IMR-90 (cell line): Measurements from ENCODE around the gene RFX4. TPM values are rescaled to one million over a fixed set of nuclear protein-coding genes. Genes with fewer than 3 reads are reported as not detected.

Source experiments
- ATAC-seq: fragments of 200-7000 bp; cut with Tn5 transposase; 2 replicates; pipeline ENCODE4 v1.9.1; 2020; ENCODE audit warnings: low read depth, mild to moderate bottlenecking, moderate library complexity
- BruUV-seq: library from RNA; stranded (reverse); fragments of 400-500 nt; replicated peaks from 2 replicates; lab custom pipeline; 2021; lab: Mats Ljungman, UMichigan
- CTCF ChIA-PET: fragments of 300-600 bp; formaldehyde crosslinking; extraction: SDS; loops from one replicate; lab custom pipeline; 2021; ENCODE audit warnings: antibody characterized with exemption; lab: Yijun Ruan, JAX
- POLR2A ChIA-PET: fragments of 300-600 bp; sonication (Branson Sonifier 250); formaldehyde crosslinking; loops from one replicate; lab custom pipeline; 2022; ENCODE audit warnings: antibody characterized with exemption; ENCODE audit not compliant: unreplicated experiment; lab: Charles Lee
- DNase-seq: peaks from one replicate; pipeline ENCODE4 v3.0.0; 2013
- H2AFZ ChIP-seq: replicated peaks from 2 replicates; pipeline ENCODE3; 2013; ENCODE audit warnings: low read length, mild to moderate bottlenecking; ENCODE audit not compliant: poor library complexity
- H2AK5ac ChIP-seq: 2 replicates; pipeline ENCODE4 v1.6.1; 2013; ENCODE audit warnings: low read depth, low read length, inconsistent platforms
- H2AK9ac ChIP-seq: replicated peaks from 2 replicates; pipeline ENCODE3; 2013; ENCODE audit warnings: mild to moderate bottlenecking, low read depth, low read length, moderate library complexity; ENCODE audit not compliant: poor library complexity
- H2BK120ac ChIP-seq: 2 replicates; pipeline ENCODE4 v1.6.1; 2013; ENCODE audit warnings: low read depth, low read length, inconsistent platforms
- H2BK15ac ChIP-seq: 3 replicates; pipeline ENCODE4 v1.6.1; 2013; ENCODE audit warnings: low read depth, low read length, inconsistent platforms
- H2BK20ac ChIP-seq: 2 replicates; pipeline ENCODE4 v1.6.1; 2013; ENCODE audit warnings: low read depth, mild to moderate bottlenecking, inconsistent platforms, low read length, moderate library complexity
- H2BK5ac ChIP-seq: 2 replicates; pipeline ENCODE4 v1.6.1; 2013; ENCODE audit warnings: mild to moderate bottlenecking, low read depth, low read length, inconsistent platforms; ENCODE audit not compliant: poor library complexity, severe bottlenecking
- H3K14ac ChIP-seq: replicated peaks from 2 replicates; pipeline ENCODE4 v1.6.1; 2013; ENCODE audit warnings: low read depth, low read length, inconsistent platforms
- H3K18ac ChIP-seq: 2 replicates; pipeline ENCODE4 v1.6.1; 2013; ENCODE audit warnings: low read depth, low read length, control low read depth
- H3K23ac ChIP-seq: 2 replicates; pipeline ENCODE4 v1.6.1; 2013; ENCODE audit warnings: low read depth, low read length, inconsistent platforms
- H3K27ac ChIP-seq: 2 replicates; pipeline ENCODE4 v1.5.1; 2013; ENCODE audit warnings: mild to moderate bottlenecking, control low read depth, low read length; ENCODE audit not compliant: insufficient read depth
- H3K27me3 ChIP-seq: 2 replicates; pipeline ENCODE4 v1.6.1; 2013; ENCODE audit warnings: low read length; ENCODE audit not compliant: control insufficient read depth, insufficient read depth
- H3K36me3 ChIP-seq: 2 replicates; pipeline ENCODE4 v1.6.1; 2013; ENCODE audit warnings: low read length, mixed read lengths; ENCODE audit not compliant: control insufficient read depth, insufficient read depth
- H3K4ac ChIP-seq: 2 replicates; pipeline ENCODE4 v1.6.1; 2013; ENCODE audit warnings: low read depth, low read length, inconsistent platforms
- H3K4me1 ChIP-seq: 2 replicates; pipeline ENCODE4 v1.6.1; 2013; ENCODE audit warnings: low read length, mixed read lengths; ENCODE audit not compliant: control insufficient read depth, insufficient read depth
- H3K4me2 ChIP-seq: 2 replicates; pipeline ENCODE4 v1.6.1; 2013; ENCODE audit warnings: low read depth, mild to moderate bottlenecking, control low read depth, low read length, moderate library complexity
- H3K4me3 ChIP-seq: 2 replicates; pipeline ENCODE4 v1.5.1; 2013; ENCODE audit warnings: low read depth, mild to moderate bottlenecking, control low read depth, low read length, moderate library complexity; ENCODE audit not compliant: insufficient read depth
- H3K56ac ChIP-seq: 2 replicates; pipeline ENCODE4 v1.6.1; 2013; ENCODE audit warnings: low read length, inconsistent platforms; ENCODE audit not compliant: insufficient read depth; ENCODE audit errors: extremely low read depth
- H3K79me1 ChIP-seq, 2 experiments: 2 replicates each; pipeline ENCODE4 v1.6.1; 2013; ENCODE audit warnings: low read length in 2 of 2, inconsistent platforms in 1 of 2, low read depth in 1 of 2
- H3K9ac ChIP-seq: 2 replicates; pipeline ENCODE4 v1.6.1; 2013; ENCODE audit warnings: low read depth, low read length, control low read depth
- H3K9me1 ChIP-seq: 2 replicates; pipeline ENCODE4 v1.6.1; 2013; ENCODE audit warnings: low read length, inconsistent platforms; ENCODE audit not compliant: insufficient read depth
- H3K9me3 ChIP-seq: 2 replicates; pipeline ENCODE4 v1.6.1; 2013; ENCODE audit warnings: low read length; ENCODE audit not compliant: control insufficient read depth, insufficient read depth
- H4K20me1 ChIP-seq: 2 replicates; pipeline ENCODE4 v1.6.1; 2013; ENCODE audit warnings: low read length, inconsistent platforms; ENCODE audit not compliant: insufficient read depth
- H4K5ac ChIP-seq: 2 replicates; pipeline ENCODE4 v1.6.1; 2013; ENCODE audit warnings: mild to moderate bottlenecking, low read depth, low read length, control low read depth
- H4K8ac ChIP-seq, 2 experiments: 2 replicates each; pipeline ENCODE4 v1.6.1; 2013; ENCODE audit warnings: low read depth in 2 of 2, low read length in 2 of 2, control low read depth in 1 of 2, inconsistent platforms in 1 of 2
- H4K91ac ChIP-seq: 2 replicates; pipeline ENCODE4 v1.6.1; 2013; ENCODE audit warnings: low read depth, low read length, inconsistent platforms; ENCODE audit not compliant: insufficient read depth
- BHLHE40 ChIP-seq: fragments of 150-350 bp; IDR thresholded peaks from 2 replicates; pipeline ENCODE4 v1.6.1; 2016; ENCODE audit warnings: mild to moderate bottlenecking, low read depth, low read length
- CEBPB ChIP-seq: IDR thresholded peaks from 2 replicates; pipeline ENCODE4 v1.6.1; 2012; ENCODE audit warnings: low read depth, low read length, improper control_type of control experiment
- CHD1 ChIP-seq: IDR thresholded peaks from 2 replicates; pipeline ENCODE4 v1.6.1; 2012; ENCODE audit warnings: low read depth, low read length, improper control_type of control experiment
- FOS ChIP-seq: fragments of 150-350 bp; IDR thresholded peaks from 2 replicates; pipeline ENCODE4 v1.6.1; 2016; ENCODE audit warnings: low read depth, low read length
- MAFK ChIP-seq: IDR thresholded peaks from 2 replicates; pipeline ENCODE4 v1.6.1; 2012; ENCODE audit warnings: low read depth, low read length, improper control_type of control experiment
- MAZ ChIP-seq: IDR thresholded peaks from 2 replicates; pipeline ENCODE4 v1.6.1; 2012; ENCODE audit warnings: low read depth, mild to moderate bottlenecking, low read length, improper control_type of control experiment, moderate library complexity, borderline replicate concordance
- MXI1 ChIP-seq: IDR thresholded peaks from 2 replicates; pipeline ENCODE4 v1.6.1; 2012; ENCODE audit warnings: low read depth, mild to moderate bottlenecking, low read length, moderate library complexity, borderline replicate concordance
- POLR2A ChIP-seq: IDR thresholded peaks from 2 replicates; pipeline ENCODE4 v1.6.1; 2012; ENCODE audit warnings: mild to moderate bottlenecking, low read depth, low read length
- RAD21 ChIP-seq: IDR thresholded peaks from 2 replicates; pipeline ENCODE4 v1.6.1; 2012; ENCODE audit warnings: low read length, improper control_type of control experiment
- RCOR1 ChIP-seq: IDR thresholded peaks from 2 replicates; pipeline ENCODE4 v1.6.1; 2012; ENCODE audit warnings: mild to moderate bottlenecking, low read length, improper control_type of control experiment; ENCODE audit not compliant: insufficient replicate concordance
- RFX5 ChIP-seq: IDR thresholded peaks from 2 replicates; pipeline ENCODE4 v1.8.0; 2012; ENCODE audit warnings: low read depth, mild to moderate bottlenecking, low read length, moderate library complexity
- WGBS, 2 experiments: methylation state at CpG; one replicate each; pipeline versions ENCODE4 v1.1.5 to v1.1.7; 2013; ENCODE audit warnings: missing lambda C conversion rate in 2 of 2; ENCODE audit not compliant: insufficient read length in 1 of 2; ENCODE audit errors: extremely low coverage in 2 of 2; 5-methylcytosine and 5-hydroxymethylcytosine counted together
- dilution Hi-C: fragments of 300-500 bp; cut with HindIII; formaldehyde crosslinking; loops from one replicate; pipeline ENCODE4 v1.14.3; 2018; ENCODE audit warnings: low sequenced_read_pairs; ENCODE audit not compliant: unreplicated experiment
- in situ Hi-C: fragments of 300-500 bp; cut with MboI; formaldehyde crosslinking; loops from 3 replicates; pipeline ENCODE4 v1.14.3; 2019; ENCODE audit warnings: low sequenced_read_pairs, inconsistent platforms, mixed read lengths
- intact Hi-C: fragments of 100-400 bp; cut with micrococcal nuclease; formaldehyde crosslinking; loops from 2 replicates; pipeline ENCODE4 v1.10.0; 2022
- polyA plus RNA-seq, 3 experiments: library from polyadenylated mRNA; depleted of rRNA; stranded (reverse); fragments of >200 nt; gene quantifications; 2 replicates each; pipeline ENCODE4 v1.2.3, GENCODE V29; 2012; ENCODE audit warnings: low replicate concordance in 1 of 3
- total RNA-seq: library from RNA; depleted of rRNA; stranded (reverse); fragments of >200 nt; gene quantifications from 2 replicates; pipeline ENCODE4 v1.2.3, GENCODE V29; 2012
- TF ChIP-seq, protein P1 (sequence below): fragments of 150-350 bp; IDR thresholded peaks from 2 replicates; pipeline ENCODE4 v1.6.1; 2017; ENCODE audit warnings: mild to moderate bottlenecking, antibody characterized with exemption, low read length, low read depth
- TF ChIP-seq, protein P2 (sequence below): fragments of 150-350 bp; IDR thresholded peaks from 2 replicates; pipeline ENCODE4 v1.6.1; 2016; ENCODE audit warnings: low read depth, mild to moderate bottlenecking, low read length, moderate library complexity, borderline replicate concordance
- TF ChIP-seq, protein P3 (sequence below): conservative IDR thresholded peaks from 2 replicates; pipeline ENCODE4 v1.5.1; 2012; ENCODE audit warnings: mild to moderate bottlenecking, low read depth, low read length, improper control_type of control experiment

The RFX4 gene
- total and polyA plus RNA-seq, 2 of the 4 experiments (the other 2 are of a cell fraction): not detected

DNA sequence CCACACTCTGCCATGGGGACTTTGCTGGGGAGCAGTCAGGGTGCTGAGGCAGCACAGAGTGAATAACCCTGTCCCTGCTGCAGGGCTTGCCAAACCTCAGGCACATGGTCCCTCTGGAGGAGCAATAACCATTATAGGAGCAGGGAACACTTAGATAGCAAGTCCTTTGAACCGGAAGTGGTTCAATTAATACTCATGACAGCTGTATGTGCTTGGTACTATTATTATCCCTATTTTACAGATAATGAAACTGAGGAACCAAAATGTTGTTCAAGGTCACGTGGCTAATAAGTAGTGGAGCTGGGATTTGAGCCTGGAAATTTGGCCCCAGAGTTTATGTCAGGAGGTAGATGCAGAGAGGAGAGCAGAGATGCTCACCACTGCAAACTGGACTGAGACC is 49.0 kb downstream of the RFX4 start:
- TF ChIP-seq CEBPB (no peak), BHLHE40 (no peak), MAZ (no peak), CHD1 (no peak), FOS (no peak), POLR2A (no peak), RAD21 (no peak), MAFK (no peak), RCOR1 (no peak), MXI1 (no peak), RFX5 (no peak)
- TF ChIP-seq, protein P1, sequence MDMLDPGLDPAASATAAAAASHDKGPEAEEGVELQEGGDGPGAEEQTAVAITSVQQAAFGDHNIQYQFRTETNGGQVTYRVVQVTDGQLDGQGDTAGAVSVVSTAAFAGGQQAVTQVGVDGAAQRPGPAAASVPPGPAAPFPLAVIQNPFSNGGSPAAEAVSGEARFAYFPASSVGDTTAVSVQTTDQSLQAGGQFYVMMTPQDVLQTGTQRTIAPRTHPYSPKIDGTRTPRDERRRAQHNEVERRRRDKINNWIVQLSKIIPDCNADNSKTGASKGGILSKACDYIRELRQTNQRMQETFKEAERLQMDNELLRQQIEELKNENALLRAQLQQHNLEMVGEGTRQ: no peak
- TF ChIP-seq, protein P2, sequence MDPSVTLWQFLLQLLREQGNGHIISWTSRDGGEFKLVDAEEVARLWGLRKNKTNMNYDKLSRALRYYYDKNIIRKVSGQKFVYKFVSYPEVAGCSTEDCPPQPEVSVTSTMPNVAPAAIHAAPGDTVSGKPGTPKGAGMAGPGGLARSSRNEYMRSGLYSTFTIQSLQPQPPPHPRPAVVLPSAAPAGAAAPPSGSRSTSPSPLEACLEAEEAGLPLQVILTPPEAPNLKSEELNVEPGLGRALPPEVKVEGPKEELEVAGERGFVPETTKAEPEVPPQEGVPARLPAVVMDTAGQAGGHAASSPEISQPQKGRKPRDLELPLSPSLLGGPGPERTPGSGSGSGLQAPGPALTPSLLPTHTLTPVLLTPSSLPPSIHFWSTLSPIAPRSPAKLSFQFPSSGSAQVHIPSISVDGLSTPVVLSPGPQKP: no peak
- TF ChIP-seq, protein P3, sequence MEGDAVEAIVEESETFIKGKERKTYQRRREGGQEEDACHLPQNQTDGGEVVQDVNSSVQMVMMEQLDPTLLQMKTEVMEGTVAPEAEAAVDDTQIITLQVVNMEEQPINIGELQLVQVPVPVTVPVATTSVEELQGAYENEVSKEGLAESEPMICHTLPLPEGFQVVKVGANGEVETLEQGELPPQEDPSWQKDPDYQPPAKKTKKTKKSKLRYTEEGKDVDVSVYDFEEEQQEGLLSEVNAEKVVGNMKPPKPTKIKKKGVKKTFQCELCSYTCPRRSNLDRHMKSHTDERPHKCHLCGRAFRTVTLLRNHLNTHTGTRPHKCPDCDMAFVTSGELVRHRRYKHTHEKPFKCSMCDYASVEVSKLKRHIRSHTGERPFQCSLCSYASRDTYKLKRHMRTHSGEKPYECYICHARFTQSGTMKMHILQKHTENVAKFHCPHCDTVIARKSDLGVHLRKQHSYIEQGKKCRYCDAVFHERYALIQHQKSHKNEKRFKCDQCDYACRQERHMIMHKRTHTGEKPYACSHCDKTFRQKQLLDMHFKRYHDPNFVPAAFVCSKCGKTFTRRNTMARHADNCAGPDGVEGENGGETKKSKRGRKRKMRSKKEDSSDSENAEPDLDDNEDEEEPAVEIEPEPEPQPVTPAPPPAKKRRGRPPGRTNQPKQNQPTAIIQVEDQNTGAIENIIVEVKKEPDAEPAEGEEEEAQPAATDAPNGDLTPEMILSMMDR: no peak
- H3K18ac ChIP-seq: no peak overlapping the region
- intact Hi-C loops (no loop called here), dilution Hi-C loops (no loop called here), in situ Hi-C loops (no loop called here)
- ATAC-seq: no peak
- H3K27me3 ChIP-seq: 0 out of 2 replicates have a peak, but pooled peaks cover 2% of the 10 kb centered on the region
- H3K9me1 ChIP-seq: no peaks in the 10 kb centered on the region
- no peaks in the 10 kb centered on the region for H3K36me3 ChIP-seq
- no peak overlapping the region for H3K4me2 ChIP-seq
- no peak overlapping the region for H2BK120ac ChIP-seq
- POLR2A ChIA-PET: no interaction called here
- CTCF ChIA-PET: no interaction called here
- no peaks in the 10 kb centered on the region for H3K79me1 ChIP-seq
- H2AK9ac ChIP-seq: no peak overlapping the region
- H4K8ac ChIP-seq: no peak overlapping the region
- no peak overlapping the region for H3K4me3 ChIP-seq
- H2AK5ac ChIP-seq: no peak overlapping the region
- no peak overlapping the region for H2BK5ac ChIP-seq
- no peak for DNase-seq
- no peak overlapping the region for H3K14ac ChIP-seq
- BruUV-seq: no TSS peak
- no peak overlapping the region for H3K27ac ChIP-seq
- H4K5ac ChIP-seq: no peak overlapping the region
- no peaks in the 10 kb centered on the region for H4K20me1 ChIP-seq
- H3K4me1 ChIP-seq: no peaks in the 10 kb centered on the region
- H3K9ac ChIP-seq: no peak overlapping the region
- H2BK15ac ChIP-seq: no peak overlapping the region
- H2AFZ ChIP-seq: no peak overlapping the region
- H2BK20ac ChIP-seq: no peak overlapping the region
- no peak overlapping the region for H3K23ac ChIP-seq
- WGBS, 2 experiments: 0% methylated on average over 1 of the region's 2 CpGs; no CpG with 5 or more reads in 1 of the 2 experiments
- no peak overlapping the region for H4K91ac ChIP-seq
- no peaks in the 10 kb centered on the region for H3K9me3 ChIP-seq
- no peak overlapping the region for H3K4ac ChIP-seq
- no peak overlapping the region for H3K56ac ChIP-seq
